Activated CD8-positive, alpha-beta T cell treated with anti-CD3 and anti-CD28 coated beads, Interleukin-2, amount 10 ng/mL, durations not matched to agents 7 days and 5 days (primary cell): ENCODE results near the gene ARPC4. TPM values are rescaled to one million over a fixed set of nuclear protein-coding genes. Genes with fewer than 3 reads are reported as not detected.
"Not testable (repeated sequence)": the region's sequence is repeated elsewhere in the genome, so short reads cannot be mapped to it uniquely, and the experiment has no call there.

Experiments
- ATAC-seq: fragments of 150-1000 bp; cut with Tn5 transposase; one replicate; pipeline ENCODE4 v1.10.0; 2021; ENCODE audit warnings: moderate library complexity
- CTCF ChIA-PET: fragments of 350-600 bp; sonication (Branson Sonifier 250); formaldehyde crosslinking; loops from one replicate; lab custom pipeline; 2021; ENCODE audit warnings: antibody characterized with exemption; lab: Charles Lee
- POLR2A ChIA-PET: fragments of 350-600 bp; sonication (Branson Sonifier 250); formaldehyde crosslinking; loops from one replicate; lab custom pipeline; 2021; ENCODE audit warnings: antibody characterized with exemption; lab: Charles Lee
- DNase-seq: peaks from one replicate; pipeline ENCODE4 v3.0.0-alpha.2; 2020
- H3K27ac Mint-ChIP-seq: one replicate; pipeline ENCODE4 v1.8.0; 2021; ENCODE audit warnings: mild to moderate bottlenecking, mixed read lengths
- H3K27me3 Mint-ChIP-seq: one replicate; pipeline ENCODE4 v1.8.0; 2021; ENCODE audit warnings: low read depth, mixed read lengths
- H3K36me3 Mint-ChIP-seq: one replicate; pipeline ENCODE4 v1.8.0; 2021; ENCODE audit warnings: low read depth, mixed read lengths
- H3K4me1 Mint-ChIP-seq: one replicate; pipeline ENCODE4 v1.8.0; 2021; ENCODE audit warnings: low read depth, mixed read lengths
- H3K4me3 Mint-ChIP-seq: one replicate; pipeline ENCODE4 v1.8.0; 2021; ENCODE audit warnings: mild to moderate bottlenecking, mixed read lengths
- H3K9me3 Mint-ChIP-seq: one replicate; pipeline ENCODE4 v1.8.0; 2022; ENCODE audit warnings: mixed read lengths; ENCODE audit not compliant: insufficient read depth
- total RNA-seq, 2 experiments: library from RNA; stranded (reverse); gene quantifications; one replicate each; pipeline ENCODE4 v1.2.3, GENCODE V29; 2021

ARPC4 gene
- total RNA-seq, 2 experiments from 2014 or later, result 317 to 321 TPM

DNA sequence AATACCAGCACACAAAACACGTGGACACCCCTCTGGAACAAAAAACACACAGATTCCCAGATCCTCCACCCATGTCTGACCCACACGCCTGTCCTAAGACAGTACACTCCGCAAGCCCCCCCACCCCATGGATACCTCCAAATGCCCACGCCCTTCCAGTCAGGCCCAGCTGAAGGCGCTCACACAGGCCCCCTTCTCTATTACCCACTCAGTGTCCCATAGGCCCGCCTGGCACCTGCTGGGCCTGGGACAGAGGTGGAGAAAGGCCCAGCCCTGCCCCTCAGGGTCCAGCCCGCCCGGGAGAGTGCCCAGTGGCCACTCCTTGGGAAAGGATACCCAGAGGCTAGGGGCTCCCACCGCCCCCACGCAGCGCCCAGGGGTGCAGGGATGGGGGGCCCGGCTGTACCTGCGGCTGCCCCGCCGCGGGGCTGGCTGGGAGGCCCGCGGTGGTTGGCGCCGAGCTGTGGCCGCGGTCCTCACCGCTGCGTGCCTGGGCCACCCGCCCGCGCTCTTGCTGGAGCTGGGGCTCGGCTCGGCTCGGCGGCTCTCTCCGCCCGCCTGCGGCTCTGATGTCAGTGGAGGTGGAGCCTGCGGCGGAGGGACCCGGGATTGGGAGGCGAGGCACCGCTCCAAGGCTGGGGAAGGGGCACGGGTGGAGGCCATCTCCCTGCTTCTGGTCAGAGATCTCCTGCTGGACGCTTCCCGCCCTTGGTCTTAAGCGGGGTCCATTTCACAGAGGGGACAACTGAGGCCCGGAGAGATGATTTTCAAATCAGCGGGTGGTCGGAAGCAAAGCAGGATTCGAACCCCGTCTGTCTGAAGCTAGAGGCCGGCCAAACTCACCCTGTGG is 23.2 kb upstream of the ARPC4 start, which contains the start of gene CAMK1:
CAMK1 (minus strand) TSS at position 522 of the 850 bp plus-strand sequence. CDS start 2,198 bp downstream, outside the sequence.
- Mint-ChIP-seq H3K27me3 (no peaks in the 10 kb centered on the region), H3K4me1 (peaks cover 39% of the 10 kb centered on the region), H3K27ac (peak within 1 kb of the TSS; percentile 83), H3K36me3 (peaks cover 18% of the 10 kb centered on the region), H3K4me3 (peak within 1 kb of the TSS; percentile 79), H3K9me3 (no peaks in the 10 kb centered on the region)
- ATAC-seq (peak; percentile 95), DNase-seq (peak; percentile 72)
- POLR2A ChIA-PET, result interaction anchor here (4.7 kb wide), 1 partner anchor 22 kb away, joined by 23 read pairs; the partner anchor contains the start of genes ARPC4 and TADA3
- CTCF ChIA-PET, result interaction anchor here (0.9 to 1.0 kb wide), 2 partner anchors 17 to 23 kb away, joined by 3 to 4 read pairs; partner anchors contain the start of gene ARPC4

DNA sequence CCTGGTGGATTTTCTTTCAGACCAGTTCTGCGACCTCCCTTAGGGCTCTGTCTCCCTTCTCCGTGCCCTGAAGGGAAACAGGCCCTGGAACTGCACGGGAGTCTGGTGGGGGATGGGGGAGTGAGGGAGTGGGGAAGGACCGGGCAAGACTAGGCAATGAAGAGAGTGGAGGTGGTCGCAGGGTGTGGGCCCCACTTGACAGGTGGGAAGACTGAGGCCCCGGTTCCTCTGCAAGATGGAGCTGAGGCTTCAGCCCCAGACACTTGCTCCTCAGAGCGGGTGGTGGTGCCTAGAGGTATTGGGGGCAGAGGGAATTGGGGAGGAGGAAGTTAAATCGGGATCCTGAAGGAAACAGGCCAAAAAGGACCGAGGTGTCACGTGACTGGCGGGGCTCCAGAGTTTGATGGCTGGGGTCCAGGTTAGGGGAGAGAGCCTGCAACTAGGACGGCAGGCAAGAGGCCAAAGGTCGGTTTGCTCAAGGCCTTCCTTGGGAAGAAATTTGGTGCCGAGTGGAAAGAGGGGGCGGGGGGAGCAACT is 22.5 kb upstream of the ARPC4 start:
- DNase-seq (no peak), ATAC-seq (peak; percentile 8)
- POLR2A ChIA-PET, result interaction anchor here (0.6 to 4.7 kb wide), 2 partner anchors 22 to 100 kb away, joined by 3 to 23 read pairs; partner anchors contain the start of genes ARPC4 and TADA3
- peak overlapping the region; percentile 67 for H3K4me3 Mint-ChIP-seq
- H3K27ac Mint-ChIP-seq, result peak overlapping the region; percentile 83
- no peaks in the 10 kb centered on the region for H3K9me3 Mint-ChIP-seq
- H3K36me3 Mint-ChIP-seq, result peaks cover 14% of the 10 kb centered on the region
- peaks cover 42% of the 10 kb centered on the region for H3K4me1 Mint-ChIP-seq
- CTCF ChIA-PET, result interaction anchor here (1.0 kb wide), 1 partner anchor 23 kb away, joined by 4 read pairs; the partner anchor contains the start of gene ARPC4
- H3K27me3 Mint-ChIP-seq, result no peaks in the 10 kb centered on the region

DNA sequence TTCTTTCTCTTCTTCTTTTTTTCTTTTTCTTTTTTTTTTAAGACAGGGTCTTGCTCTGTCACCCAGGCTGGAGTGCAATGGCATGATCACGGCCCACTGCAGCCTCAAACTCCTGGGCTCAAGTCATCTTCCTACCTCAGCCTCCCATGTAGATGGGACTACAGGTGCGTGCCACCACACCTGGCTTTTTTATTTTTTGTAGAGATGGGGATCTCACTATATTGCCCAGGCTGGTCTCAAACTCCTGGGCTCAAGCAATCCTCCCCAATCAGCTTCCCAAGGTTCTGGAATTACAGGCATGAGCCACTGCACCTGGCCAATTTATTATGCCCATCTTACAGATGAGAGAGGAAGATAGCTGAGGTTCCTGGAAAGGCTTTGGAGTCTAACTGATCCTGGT is 21.9 kb upstream of the ARPC4 start:
- ATAC-seq, H3K9me3 Mint-ChIP-seq, DNase-seq, H3K27me3 Mint-ChIP-seq: not testable (repeated sequence)
- peak overlapping the region; percentile 28 for H3K27ac Mint-ChIP-seq
- peak overlapping the region; percentile 41 for H3K4me3 Mint-ChIP-seq
- ChIA-PET CTCF (interaction anchor here (1.0 kb wide), 1 partner anchor 55 kb away, joined by 3 read pairs; no protein-coding TSS in a partner anchor), POLR2A (interaction anchor here (0.6 to 4.7 kb wide), 3 partner anchors 21 to 101 kb away, joined by 3 to 23 read pairs (median 3); partner anchors contain the start of genes ARPC4 and TADA3)
- H3K4me1 Mint-ChIP-seq, result peaks cover 45% of the 10 kb centered on the region
- H3K36me3 Mint-ChIP-seq, result peaks cover 11% of the 10 kb centered on the region

DNA sequence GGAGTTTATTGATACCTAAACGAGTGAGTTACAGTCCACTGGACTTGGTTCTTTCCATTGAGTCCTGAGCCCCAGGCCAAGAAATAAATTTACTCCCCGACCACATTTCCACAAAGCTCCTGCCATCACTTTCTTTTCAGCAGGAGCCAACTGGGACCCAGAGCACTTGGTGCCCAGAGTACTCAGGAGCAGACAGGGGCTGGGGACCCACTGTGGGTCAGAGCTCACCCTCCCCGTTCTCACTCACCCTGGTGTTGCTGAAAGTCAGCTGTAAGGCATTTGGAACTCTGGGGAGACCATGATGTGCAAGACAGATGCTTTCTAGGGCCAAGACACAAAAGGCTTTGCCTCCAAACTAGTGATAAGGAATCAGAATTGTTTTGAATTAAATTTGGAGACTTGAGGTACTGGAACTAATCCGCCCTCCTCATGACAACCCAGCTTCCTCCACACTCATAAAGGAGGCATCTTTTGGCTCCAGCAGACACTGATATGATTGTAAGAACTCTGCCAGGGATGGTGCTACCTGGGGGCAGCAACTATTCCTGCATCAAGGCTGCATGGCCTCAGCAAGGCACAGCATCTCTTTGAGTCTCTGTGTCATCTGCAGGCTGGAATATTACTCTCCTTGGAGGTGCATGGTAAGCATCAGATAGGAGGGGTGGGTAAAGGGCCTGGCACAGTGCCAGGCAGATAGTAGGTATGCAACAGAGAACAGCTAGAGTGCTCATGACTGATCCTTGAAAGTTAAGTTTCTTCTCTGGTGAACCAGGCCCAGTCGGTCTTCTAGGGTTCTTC is 15.8 kb upstream of the ARPC4 start:
- peaks cover 28% of the 10 kb centered on the region for H3K36me3 Mint-ChIP-seq
- no peaks in the 10 kb centered on the region for H3K9me3 Mint-ChIP-seq
- ChIA-PET POLR2A (interaction anchor here (3.0 kb wide), 1 partner anchor 16 kb away, joined by 18 read pairs; the partner anchor contains the start of genes ARPC4 and TADA3), CTCF (interaction anchor here (1.6 kb wide), 1 partner anchor 14 kb away, joined by 3 read pairs; no protein-coding TSS in a partner anchor)
- H3K27me3 Mint-ChIP-seq, result no peaks in the 10 kb centered on the region
- DNase-seq, result no peak
- H3K27ac Mint-ChIP-seq, result no peak overlapping the region
- H3K4me1 Mint-ChIP-seq, result peaks cover 58% of the 10 kb centered on the region
- H3K4me3 Mint-ChIP-seq, result no peak overlapping the region
- ATAC-seq, result no peak

DNA sequence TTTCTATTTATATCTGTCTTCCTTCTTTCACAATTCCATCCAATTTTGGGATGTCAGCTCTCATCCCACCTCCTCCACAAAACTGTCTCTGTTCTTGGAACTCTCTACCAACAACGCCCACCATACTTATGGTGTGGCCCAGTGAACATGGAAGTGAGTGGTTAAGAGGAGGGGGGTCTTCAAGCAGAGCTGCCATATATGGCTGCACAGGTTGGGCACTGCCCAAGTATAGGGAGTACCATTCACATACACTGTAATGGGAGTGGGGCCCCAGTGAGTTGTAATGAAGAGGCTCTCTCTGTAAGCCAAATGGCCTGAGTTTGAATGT is 15.2 kb upstream of the ARPC4 start:
- DNase-seq (no peak), ATAC-seq (no peak)
- Mint-ChIP-seq H3K27me3 (no peaks in the 10 kb centered on the region), H3K4me1 (peaks cover 63% of the 10 kb centered on the region), H3K27ac (no peak overlapping the region), H3K9me3 (no peaks in the 10 kb centered on the region), H3K36me3 (peaks cover 32% of the 10 kb centered on the region), H3K4me3 (no peak overlapping the region)
- CTCF ChIA-PET, result interaction anchor here (1.6 kb wide), 1 partner anchor 15 kb away, joined by 3 read pairs; no protein-coding TSS in a partner anchor
- POLR2A ChIA-PET, result interaction anchor here (3.0 kb wide), 1 partner anchor 15 kb away, joined by 18 read pairs; the partner anchor contains the start of genes ARPC4 and TADA3

DNA sequence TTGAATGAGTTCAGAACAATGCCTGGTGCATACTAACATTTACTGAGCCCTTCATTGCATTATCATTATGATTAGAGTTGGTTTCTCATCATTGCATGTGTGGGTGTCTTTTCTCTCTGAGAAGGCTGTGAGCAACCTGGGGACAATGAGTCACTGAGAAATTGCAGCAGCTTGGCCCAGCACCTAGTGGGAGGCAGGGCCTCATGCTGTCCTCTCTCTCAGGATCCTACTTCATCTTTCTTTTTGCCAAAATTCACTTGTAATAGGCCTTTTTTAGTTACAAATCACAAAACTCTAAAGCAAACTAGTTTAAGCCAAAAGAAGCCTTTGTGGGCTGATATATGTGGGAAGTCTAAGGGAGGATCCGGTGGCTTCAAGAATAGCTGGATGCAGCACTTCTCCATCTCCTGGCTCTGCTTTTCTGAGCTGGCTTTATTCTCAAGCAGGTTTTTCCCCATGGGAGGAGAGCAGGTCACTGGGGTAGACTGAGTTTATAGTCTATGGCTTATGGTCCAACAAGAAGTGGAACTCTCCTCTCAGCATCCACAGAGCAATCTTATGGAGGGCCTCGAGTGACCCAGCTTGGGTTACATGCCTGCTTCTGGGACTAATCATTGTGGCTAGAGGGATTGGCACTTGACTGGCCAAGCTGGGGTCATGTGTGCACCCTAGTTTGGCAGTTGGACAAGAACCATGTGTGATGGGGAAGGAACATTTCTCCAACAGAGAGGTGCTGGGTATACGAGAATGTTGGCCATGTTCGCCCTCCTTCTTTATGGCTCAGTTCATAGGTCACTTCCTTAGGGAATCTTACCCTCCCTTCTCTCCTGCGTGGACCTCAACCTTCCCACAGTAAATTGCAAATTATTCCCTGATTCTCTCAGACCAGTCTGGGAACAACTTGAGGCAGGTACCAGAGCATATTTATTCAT is 14.5 kb upstream of the ARPC4 start:
- Mint-ChIP-seq H3K36me3 (peaks cover 36% of the 10 kb centered on the region), H3K27ac (peak overlapping the region; percentile 97), H3K4me3 (no peak overlapping the region), H3K9me3 (no peaks in the 10 kb centered on the region), H3K27me3 (no peaks in the 10 kb centered on the region), H3K4me1 (peaks cover 68% of the 10 kb centered on the region)
- DNase-seq, result no peak
- ChIA-PET CTCF (interaction anchor here (1.6 kb wide), 1 partner anchor 15 kb away, joined by 3 read pairs; no protein-coding TSS in a partner anchor), POLR2A (interaction anchor here (0.6 to 3.0 kb wide), 3 partner anchors 14 to 507 kb away, joined by 3 to 18 read pairs (median 4); partner anchors contain the start of genes ARPC4 and TADA3)
- ATAC-seq, result no peak

DNA sequence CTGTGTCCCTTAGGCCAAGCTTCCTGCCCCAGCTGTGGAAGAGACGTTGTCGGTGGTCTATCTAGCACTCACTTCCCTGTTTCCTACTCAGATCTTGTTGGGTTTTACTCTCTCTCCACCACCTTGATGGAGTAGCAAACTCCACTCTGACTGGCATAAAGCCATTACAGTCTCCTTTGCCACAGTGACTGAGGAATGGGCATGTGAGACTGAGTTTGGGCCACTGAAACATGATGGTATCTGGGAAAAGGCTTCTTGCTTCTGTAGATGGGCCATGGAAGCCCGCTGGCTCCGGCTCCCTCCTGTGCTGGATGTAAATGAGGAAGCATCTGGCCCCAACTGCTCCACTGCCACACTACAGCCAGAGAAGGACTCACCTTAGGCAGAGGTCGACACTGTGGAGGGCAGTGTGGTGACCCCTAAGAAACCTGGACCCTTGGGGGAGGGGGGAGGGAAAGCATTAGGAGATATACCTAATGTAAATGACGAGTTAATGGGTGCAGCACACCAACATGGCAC is 13.7 kb upstream of the ARPC4 start:
- no peak for DNase-seq
- CTCF ChIA-PET, result no interaction called here
- H3K27ac Mint-ChIP-seq, result peak overlapping the region; percentile 97
- H3K27me3 Mint-ChIP-seq, result no peaks in the 10 kb centered on the region
- H3K4me1 Mint-ChIP-seq, result peaks cover 66% of the 10 kb centered on the region
- no peaks in the 10 kb centered on the region for H3K9me3 Mint-ChIP-seq
- peak overlapping the region; percentile 20 for H3K4me3 Mint-ChIP-seq
- peaks cover 42% of the 10 kb centered on the region for H3K36me3 Mint-ChIP-seq
- POLR2A ChIA-PET, result interaction anchor here (3.0 to 3.3 kb wide), 2 partner anchors 13 to 14 kb away, joined by 18 to 38 read pairs; partner anchors contain the start of genes ARPC4 and TADA3
- no peak for ATAC-seq

DNA sequence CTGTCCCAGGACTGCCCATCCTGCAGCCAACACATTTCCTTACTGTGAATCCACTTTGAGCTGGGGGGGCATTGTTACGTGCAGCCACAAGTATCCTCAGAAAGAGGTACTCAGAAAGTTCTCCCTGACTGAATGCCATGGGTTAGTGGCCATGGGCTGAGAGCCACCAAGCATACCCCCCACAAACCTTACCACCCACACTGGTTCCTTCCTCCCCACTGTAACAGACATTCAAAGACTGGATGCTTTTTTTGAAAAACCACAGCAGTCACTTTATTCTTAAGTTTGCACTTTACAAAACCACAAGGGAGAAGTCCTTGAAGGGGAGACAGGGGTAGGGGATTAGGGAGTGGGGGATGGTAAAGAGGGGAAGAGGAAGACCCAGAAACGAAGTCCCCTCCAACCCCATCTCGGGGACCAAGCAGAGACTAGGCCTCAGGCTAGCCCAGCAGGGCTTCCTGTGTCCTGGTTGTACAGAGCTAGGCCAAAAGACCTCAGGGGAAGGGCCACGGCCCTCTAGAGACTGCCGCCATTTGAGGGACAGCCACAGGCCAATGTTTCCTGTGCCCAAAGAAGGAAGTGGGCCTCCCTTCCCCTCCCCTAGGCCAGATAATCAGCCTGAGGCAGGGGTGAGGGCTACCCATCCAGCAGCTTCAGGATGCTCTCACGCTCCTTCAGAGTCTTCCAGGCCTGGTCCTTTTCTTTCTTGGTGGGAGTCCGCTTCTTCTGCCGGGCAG is 13.0 kb upstream of the ARPC4 start:
- H3K36me3 Mint-ChIP-seq, result peaks cover 45% of the 10 kb centered on the region
- H3K9me3 Mint-ChIP-seq, result no peaks in the 10 kb centered on the region
- ChIA-PET POLR2A (interaction anchor here (0.7 to 3.3 kb wide), 3 partner anchors 8 to 47 kb away, joined by 3 to 38 read pairs (median 3); partner anchors contain the start of genes ARPC4 and TADA3), CTCF (interaction anchor here (0.8 to 1.1 kb wide), 3 partner anchors 43 to 52 kb away, joined by 3 to 4 read pairs (median 3); no protein-coding TSS in a partner anchor)
- DNase-seq (peak; percentile 77), ATAC-seq (peak; percentile 82)
- no peaks in the 10 kb centered on the region for H3K27me3 Mint-ChIP-seq
- peaks cover 66% of the 10 kb centered on the region for H3K4me1 Mint-ChIP-seq
- peak overlapping the region; percentile 20 for H3K4me3 Mint-ChIP-seq
- peak overlapping the region; percentile 97 for H3K27ac Mint-ChIP-seq

DNA sequence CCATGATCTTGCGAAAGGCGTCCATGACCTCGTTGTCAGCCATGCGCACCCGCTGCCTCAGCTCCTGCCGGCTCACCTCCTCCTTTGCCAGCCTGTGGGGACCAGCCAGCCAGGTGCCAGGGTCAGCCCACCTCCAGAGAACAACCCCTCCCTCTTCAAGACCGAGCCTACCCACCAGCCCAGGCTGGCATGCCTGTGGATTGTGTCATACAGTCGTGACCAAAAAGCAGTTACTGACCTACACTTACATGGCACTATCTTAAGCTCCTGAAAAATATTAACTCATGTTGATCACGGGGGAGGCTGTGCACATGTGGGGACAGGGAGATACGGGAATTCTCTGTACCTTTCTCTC is 12.4 kb upstream of the ARPC4 start:
- DNase-seq, result no peak
- peak overlapping the region; percentile 20 for H3K4me3 Mint-ChIP-seq
- H3K27ac Mint-ChIP-seq, result peak overlapping the region; percentile 97
- CTCF ChIA-PET, result interaction anchor here (0.8 to 1.1 kb wide), 3 partner anchors 44 to 53 kb away, joined by 3 to 4 read pairs (median 3); no protein-coding TSS in a partner anchor
- peak; percentile 16 for ATAC-seq
- POLR2A ChIA-PET, result interaction anchor here (1.3 to 3.3 kb wide), 2 partner anchors 11 to 48 kb away, joined by 3 to 38 read pairs; partner anchors contain the start of genes ARPC4 and TADA3
- peaks cover 50% of the 10 kb centered on the region for H3K36me3 Mint-ChIP-seq
- H3K4me1 Mint-ChIP-seq, result peaks cover 64% of the 10 kb centered on the region
- no peaks in the 10 kb centered on the region for H3K27me3 Mint-ChIP-seq
- H3K9me3 Mint-ChIP-seq, result no peaks in the 10 kb centered on the region
